NCI-H2196 treated with DMSO at 0.1 percent for 48 hours (cell line): ENCODE results near the gene PLXND1.

ENCODE experiments used
- DNase-seq: peaks from one replicate; lab custom pipeline; 2025; ENCODE audit not compliant: unreplicated experiment; lab: John Stamatoyannopoulos, UW

Gene PLXND1

DNA sequence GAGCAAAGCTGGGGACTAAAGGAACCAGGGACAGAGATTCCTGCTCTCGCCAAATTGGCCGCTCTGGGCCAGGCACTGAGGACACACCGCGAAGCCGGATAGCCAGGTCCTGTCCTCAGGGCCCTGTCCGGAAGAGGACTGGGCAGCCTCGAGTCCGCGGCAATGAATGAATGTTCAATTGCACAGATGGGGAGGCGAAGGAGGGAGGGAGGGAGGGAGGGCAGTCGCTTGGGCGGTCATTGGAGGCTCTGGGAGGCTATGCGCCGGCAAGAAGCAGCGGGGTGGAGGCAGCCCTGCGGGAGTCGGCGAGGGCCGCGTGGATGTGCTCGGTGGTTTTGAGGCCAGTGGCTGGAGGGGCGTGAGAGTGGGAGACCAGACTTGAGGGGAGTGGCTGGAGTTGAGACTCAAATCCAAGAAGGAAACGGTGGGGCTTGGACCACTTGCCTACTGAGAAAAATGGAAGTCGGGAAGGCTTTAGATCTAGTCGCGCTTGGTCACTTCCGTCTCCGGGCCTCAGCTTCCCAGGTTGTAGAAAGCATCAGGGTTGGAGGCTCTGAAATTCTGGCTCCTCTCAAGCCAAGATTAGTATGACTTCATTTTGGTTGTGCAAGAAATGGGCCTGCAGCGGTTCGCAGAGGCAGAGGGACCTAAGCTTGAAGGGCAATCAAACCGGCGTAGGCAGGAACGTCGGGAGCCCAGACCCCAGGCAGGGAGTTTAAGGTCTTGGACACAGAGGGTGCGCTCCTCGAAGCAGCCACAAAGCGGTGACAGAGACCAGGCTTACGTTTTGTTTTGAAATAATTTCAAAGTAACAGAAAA is 21.1 kb upstream of the PLXND1 start:
- peak; percentile 87 for DNase-seq

GRCh38 chr3:129626744-129627349 is 20.4 kb upstream of the PLXND1 start:
- peak; percentile 95 for DNase-seq

GRCh38 chr3:129625072-129625874 is 18.8 kb upstream of the PLXND1 start:
- DNase-seq: no peak

DNA sequence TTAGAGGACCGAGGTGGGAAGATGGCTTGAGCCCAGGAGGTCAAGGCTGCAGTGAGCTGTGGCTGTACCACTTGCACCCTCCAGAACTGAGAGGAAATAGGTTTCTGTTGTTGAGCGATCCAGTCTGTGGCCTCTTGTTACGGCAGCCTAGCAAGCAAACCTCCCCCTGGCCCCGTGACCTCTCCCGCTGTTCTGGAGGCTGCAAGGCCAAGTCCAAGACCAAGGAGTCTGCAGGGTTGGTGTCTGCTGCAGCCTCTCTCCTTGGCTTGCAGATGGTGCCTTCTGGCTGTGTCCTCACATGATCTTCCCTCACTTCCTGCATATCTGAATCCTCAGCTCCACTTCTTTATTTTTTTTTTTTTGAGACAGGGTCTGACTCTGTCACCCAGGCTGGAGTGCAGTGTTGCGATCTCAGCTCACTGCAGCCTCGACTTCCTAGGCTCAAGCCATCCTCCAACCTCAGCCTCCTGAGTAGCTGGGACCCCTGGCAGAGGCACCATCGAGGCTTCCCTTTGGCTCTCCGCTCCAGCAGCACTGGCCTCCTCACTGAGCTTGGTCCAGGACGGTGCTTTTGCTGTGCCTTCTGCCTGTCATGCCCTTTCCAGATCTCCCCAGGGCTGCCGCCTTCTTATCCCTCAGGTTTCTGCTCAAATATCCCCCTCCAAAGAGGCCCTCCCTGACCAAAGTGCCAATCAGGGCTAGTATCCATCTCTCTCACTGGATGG is 18.0 kb upstream of the PLXND1 start:
- no peak for DNase-seq

DNA sequence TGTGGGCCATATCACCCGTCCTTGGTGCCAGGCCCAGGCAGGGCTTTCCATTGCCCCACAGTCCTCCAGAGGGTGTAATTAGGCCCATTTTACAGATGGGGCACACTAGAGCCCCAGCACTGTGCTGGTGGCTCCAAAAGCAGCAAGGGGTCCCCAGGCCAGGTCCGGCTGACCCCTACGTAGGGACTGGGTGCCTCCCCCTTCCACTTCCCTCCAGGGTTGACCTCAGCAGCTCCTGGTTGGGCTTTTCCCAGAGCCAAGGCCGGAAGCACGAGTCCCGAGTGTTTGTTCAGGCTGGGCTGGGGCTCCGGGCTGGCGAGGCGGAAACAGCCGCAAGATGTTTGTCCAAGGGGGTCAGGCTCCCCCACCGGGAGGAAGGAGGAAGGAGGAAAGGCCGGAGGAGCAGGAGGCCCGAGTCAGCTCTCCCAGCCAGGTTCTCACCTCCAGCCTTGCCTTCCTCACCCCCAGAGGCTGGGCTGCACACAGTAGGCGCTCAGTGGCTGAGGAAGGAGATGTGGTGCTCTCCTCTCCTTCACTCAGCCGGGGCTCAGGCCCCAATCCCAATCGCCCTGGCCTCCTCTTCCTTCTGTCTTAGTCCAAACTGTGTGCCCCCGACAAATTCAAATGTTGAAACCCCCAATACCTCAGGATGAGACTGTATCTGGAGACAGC is 17.1 kb upstream of the PLXND1 start:
- DNase-seq: no peak

- DNase-seq: no peak
Observed at GRCh38 chr3:129622933-129623332, 16.5 kb upstream of the PLXND1 start.

GRCh38 chr3:129622226-129622874 is 15.9 kb upstream of the PLXND1 start:
- no peak for DNase-seq

- no peak for DNase-seq
Observed at GRCh38 chr3:129621626-129622225, 15.2 kb upstream of the PLXND1 start.

DNA sequence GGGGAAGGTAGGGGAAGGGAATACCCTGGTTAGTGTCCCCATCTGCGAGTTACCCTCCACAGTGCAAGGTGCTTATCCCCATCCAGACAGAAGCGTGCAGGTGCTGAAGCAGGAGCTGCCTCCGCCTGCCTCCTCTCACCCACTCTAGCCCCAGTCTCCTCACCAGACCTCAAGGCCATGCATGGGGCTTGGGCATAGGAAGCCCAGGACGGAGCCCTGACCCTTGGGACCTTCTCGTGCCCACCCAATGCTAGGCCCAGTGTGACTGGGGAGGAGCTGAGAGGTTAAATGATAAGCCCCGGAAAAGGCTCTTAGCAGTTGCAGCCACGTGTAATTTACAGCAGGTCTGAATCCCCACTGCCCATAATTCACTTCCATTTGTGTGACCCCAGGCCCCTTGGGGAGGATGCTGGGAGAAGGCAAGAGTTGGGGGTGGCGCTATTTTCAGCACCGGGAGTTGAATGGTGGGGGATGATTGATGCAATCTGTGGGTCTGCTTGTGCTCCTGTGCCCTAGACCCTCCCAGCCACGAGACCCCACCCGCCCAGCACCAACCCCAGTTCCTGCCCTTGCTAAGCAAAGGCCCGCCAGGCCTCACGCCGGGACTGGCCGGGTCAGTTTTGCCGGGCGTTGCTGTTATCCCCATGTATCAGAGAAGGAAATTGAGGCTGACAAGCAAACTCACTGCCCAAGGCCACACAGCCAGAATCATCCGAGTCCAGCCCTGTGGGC is 14.5 kb upstream of the PLXND1 start:
- DNase-seq: no peak

GRCh38 chr3:129619726-129620162 is 13.3 kb upstream of the PLXND1 start:
- DNase-seq: no peak

DNA sequence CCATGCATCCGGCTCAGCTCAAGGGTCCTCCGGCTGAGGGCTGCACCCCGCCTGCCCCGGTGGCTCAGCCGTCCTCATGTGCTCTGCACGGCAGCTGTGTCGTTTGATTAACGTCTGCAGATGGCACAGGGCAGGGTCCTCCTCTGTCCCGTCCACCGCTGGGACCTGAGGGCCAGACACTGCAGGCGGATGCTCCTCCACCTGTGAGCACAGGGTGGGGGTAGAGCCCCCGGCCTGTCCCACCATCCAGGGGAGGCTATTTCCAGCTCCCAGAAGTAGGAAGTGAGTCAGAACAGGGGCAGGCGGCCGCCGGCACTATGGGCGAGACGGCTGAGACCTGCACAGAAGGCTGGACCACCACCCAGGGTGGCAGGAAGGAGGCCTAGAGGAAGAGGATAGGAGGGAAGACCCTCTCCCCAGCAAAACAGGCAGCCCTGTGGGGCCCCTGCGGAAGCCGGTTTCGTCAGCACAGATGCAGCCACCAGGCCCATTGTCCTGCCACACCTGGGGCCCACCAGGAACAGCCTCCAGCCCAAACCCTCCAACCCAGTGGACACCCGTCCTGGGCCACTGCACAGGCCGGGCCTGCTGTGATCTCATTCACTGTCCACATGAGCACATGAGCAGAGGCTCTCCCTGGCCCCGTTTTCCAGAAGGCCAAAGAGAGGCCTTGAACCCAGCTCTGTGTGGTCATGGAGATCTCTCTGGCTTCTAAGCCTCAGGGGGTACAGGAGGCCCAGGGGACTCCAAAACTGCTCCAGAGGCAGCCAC is 12.6 kb upstream of the PLXND1 start:
- DNase-seq: no peak

DNA sequence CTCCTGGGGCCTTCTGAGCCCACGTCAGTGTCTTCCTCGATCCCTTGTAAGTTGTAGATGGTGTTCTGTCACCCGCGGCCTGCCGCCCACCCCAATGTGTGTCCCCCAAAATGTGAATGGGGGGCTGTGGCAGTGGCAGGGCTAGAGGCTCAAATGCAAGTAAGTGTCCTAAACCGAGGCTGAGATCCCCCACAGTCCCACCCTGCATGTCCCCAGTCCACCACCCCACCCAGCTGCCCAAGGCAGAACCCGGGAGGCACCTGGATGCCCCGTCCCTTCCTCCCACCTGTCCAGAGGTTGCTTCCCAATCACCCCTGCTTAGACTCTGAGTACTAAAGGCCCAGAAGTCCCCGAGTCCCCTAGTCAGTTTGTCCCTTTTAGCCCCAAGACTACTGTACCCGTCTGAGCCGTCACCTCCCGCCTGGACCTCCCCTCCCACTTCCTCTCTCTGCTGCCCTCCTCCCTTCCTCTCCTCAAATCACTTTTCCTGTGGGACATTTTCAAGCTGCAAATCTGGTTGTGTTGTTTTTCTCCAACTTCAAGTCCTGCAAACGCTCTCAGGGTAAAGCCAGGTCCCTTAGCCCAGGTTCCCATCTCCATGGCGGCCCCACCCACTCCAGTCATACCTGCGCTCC is 11.8 kb upstream of the PLXND1 start:
- no peak for DNase-seq

DNA sequence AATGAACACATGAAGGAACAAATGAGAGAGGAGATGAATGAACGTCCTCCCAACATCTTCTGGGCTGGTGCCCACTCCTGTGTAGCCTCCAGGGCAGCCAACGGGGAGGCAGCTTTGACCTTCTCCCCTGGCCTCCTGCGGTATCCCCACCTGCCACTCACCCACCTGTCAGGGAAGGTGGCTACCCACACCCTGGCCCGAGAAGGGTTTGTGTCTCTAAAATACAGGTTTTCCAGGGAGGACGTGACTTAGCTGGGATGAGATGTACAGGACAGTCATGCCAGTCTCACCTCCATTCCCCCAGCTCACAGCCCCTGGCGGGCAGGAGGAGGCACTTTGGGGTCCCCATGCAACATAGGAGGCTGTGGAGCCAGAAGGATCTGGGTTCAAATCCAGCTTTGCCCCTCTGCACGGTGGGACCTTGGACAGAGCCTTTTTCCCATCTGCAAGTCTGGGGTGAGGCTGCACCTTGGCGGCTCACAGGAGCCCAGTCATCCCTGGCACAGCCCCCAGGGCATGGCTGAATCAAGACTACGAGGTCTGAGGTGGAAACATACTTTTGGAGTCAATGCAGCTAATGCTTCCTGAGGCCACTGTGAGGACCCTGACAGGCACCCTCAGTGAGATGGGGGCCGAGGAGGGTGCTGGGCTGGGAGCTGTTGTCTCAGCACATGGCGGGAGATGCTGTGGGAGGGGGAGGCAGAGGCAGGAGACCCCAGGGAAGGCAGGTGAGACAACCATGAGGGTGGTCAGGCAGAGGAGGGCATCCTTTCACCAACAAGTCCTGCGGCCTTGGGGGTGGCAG is 11.1 kb upstream of the PLXND1 start:
- DNase-seq: no peak

DNA sequence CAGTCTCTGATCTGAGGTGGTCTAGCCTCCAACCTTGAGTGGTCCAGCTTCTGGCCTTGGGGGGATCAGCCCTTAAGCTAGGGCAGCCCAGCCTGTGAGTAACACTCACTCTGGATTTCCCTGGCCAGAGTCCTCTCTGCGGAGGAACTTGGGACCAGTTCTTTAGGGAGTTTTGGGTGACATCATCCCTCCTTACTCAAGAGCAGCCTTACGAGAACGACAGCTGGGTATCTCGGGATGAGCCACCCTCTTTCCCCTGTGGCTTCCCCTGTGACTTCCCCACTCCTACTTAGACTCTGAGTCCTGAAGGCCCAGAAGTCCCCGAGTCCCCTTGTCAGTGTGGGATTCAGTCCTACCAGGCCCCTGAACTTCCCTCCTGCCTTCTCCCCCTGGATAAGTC is 10.2 kb upstream of the PLXND1 start:
- DNase-seq: no peak

GRCh38 chr3:129616291-129616690 is 9.8 kb upstream of the PLXND1 start:
- DNase-seq: no peak

- no peak for DNase-seq
Observed at GRCh38 chr3:129615751-129616281, 9.3 kb upstream of the PLXND1 start.

DNA sequence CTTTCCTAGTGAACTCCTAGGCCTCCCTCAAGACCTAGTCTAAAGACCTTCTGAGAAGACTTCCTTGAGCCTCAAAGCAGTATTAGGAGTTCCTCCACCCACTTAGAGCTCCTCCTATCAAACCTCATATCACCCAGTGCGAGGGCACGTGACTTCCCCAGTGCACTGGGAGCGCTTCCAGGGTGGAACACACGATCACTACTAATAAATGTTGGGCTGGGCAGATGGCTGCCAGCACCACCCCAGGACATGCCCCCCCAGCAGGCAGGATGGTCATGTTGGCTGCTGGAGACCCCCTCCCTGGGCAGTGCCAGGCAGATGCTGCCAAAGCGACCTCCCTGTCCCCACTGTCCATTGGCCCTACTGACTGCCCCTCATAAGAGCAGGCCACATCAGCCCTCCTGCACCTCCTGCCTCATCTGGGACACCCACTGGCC is 8.5 kb upstream of the PLXND1 start:
- no peak for DNase-seq
